HepG2 (cell line): ENCODE measurements around the gene CASP5. TPM values are rescaled to one million over a fixed set of nuclear protein-coding genes. Genes with fewer than 3 reads are reported as not detected.
A peak's percentile ranks its signal among the peaks of the same experiment; 100 is the strongest.

Experiments
- ATF6 ChIP-seq: sonication (generic); formaldehyde crosslinking; conservative IDR thresholded peaks from 2 replicates; pipeline ENCODE4 v1.4.0; 2020; ENCODE audit warnings: missing genetic modification reagents
- BCL3 ChIP-seq: sonication (generic); formaldehyde crosslinking; IDR thresholded peaks from 2 replicates; pipeline ENCODE4 v1.5.1; 2020; ENCODE audit warnings: mild to moderate bottlenecking, missing genetic modification reagents, moderate library complexity
- BORCS8-MEF2B ChIP-seq: sonication (generic); formaldehyde crosslinking; IDR thresholded peaks from 2 replicates; pipeline ENCODE4 v1.8.0; 2022; ENCODE audit warnings: mild to moderate bottlenecking, missing genetic modification reagents
- BRF2 ChIP-seq: sonication (generic); formaldehyde crosslinking; IDR thresholded peaks from 2 replicates; pipeline ENCODE4 v1.8.1; 2022; ENCODE audit warnings: mild to moderate bottlenecking, missing genetic modification reagents
- FUBP1 ChIP-seq: sonication (generic); formaldehyde crosslinking; IDR thresholded peaks from 2 replicates; pipeline ENCODE4 v1.5.1; 2020; ENCODE audit warnings: missing genetic modification reagents, mild to moderate bottlenecking, borderline replicate concordance
- GMEB1 ChIP-seq: sonication (generic); formaldehyde crosslinking; IDR thresholded peaks from 2 replicates; pipeline ENCODE4 v1.5.1; 2020; ENCODE audit warnings: missing genetic modification reagents, mild to moderate bottlenecking, borderline replicate concordance
- HMGA1 ChIP-seq: sonication (generic); formaldehyde crosslinking; conservative IDR thresholded peaks from 2 replicates; pipeline ENCODE4 v1.4.0; 2020; ENCODE audit warnings: missing genetic modification reagents
- KDM1A ChIP-seq: IDR thresholded peaks from 2 replicates; pipeline ENCODE4 v1.6.1; 2016; ENCODE audit warnings: missing compliant biosample characterization
- NFRKB ChIP-seq: fragments of 450-650 bp; IDR thresholded peaks from 2 replicates; pipeline ENCODE4 v1.6.1; 2017
- PHF8 ChIP-seq: sonication (generic); formaldehyde crosslinking; IDR thresholded peaks from 2 replicates; pipeline ENCODE4 v1.5.0; 2020; ENCODE audit warnings: missing genetic modification reagents
- RXRB ChIP-seq: IDR thresholded peaks from 2 replicates; pipeline ENCODE4 v1.6.1; 2016; ENCODE audit warnings: borderline replicate concordance, missing genetic modification reagents, missing compliant biosample characterization
- SMYD3 ChIP-seq: sonication (generic); formaldehyde crosslinking; IDR thresholded peaks from 2 replicates; pipeline ENCODE4 v1.8.1; 2023; ENCODE audit warnings: mild to moderate bottlenecking, missing genetic modification reagents
- SOX13 ChIP-seq, 3 experiments: fragments of 450-650 bp in 1 of 3; sonication (generic) in 1 of 3; formaldehyde crosslinking in 1 of 3; IDR thresholded peaks in 2 of 3; conservative IDR thresholded peaks in 1 of 3; 2 replicates each; pipeline versions ENCODE4 v1.5.0 to v1.6.1; 2016 to 2020; ENCODE audit warnings: antibody characterized with exemption in 1 of 3, mild to moderate bottlenecking in 1 of 3, missing compliant biosample characterization in 1 of 3, missing genetic modification reagents in 1 of 3, moderate library complexity in 1 of 3
- TFDP1 ChIP-seq: IDR thresholded peaks from 2 replicates; pipeline ENCODE4 v1.6.1; 2016; ENCODE audit warnings: missing compliant biosample characterization, missing genetic modification reagents, borderline replicate concordance
- ZBTB7A ChIP-seq: sonication (generic); formaldehyde crosslinking; IDR thresholded peaks from 2 replicates; pipeline ENCODE4 v1.8.0; 2022; ENCODE audit warnings: mild to moderate bottlenecking, missing genetic modification reagents
- ZNF543 ChIP-seq: sonication (generic); formaldehyde crosslinking; IDR thresholded peaks from 2 replicates; pipeline ENCODE4 v1.4.0; 2020; ENCODE audit warnings: mild to moderate bottlenecking, missing genetic modification reagents
- ZNF597 ChIP-seq: sonication (generic); formaldehyde crosslinking; IDR thresholded peaks from 2 replicates; pipeline ENCODE4 v1.5.0; 2020; ENCODE audit warnings: missing genetic modification reagents
- polyA plus RNA-seq, 8 experiments: library from polyadenylated mRNA; depleted of rRNA in 3 of 8; stranded (reverse) in 7 of 8; unstranded in 1 of 8; fragments of >200 nt; fragmentation: Illumina TruSeq in 4 of 8; extraction: Trizol in 4 of 8; gene quantifications; 2 replicates each; pipeline versions ENCODE4 v1.2.1 to v1.2.3, GENCODE V29; 2011 to 2016; ENCODE audit warnings: low read depth in 4 of 8, missing spikeins in 1 of 8, mixed read lengths in 1 of 8; ENCODE audit not compliant: insufficient read depth in 1 of 8
- total RNA-seq, 5 experiments: library from RNA; depleted of rRNA; stranded (reverse); fragments of >200 nt; fragmentation: Illumina TruSeq; extraction: Trizol; gene quantifications; 2 replicates each; pipeline ENCODE4 v1.2.3, GENCODE V29; 2016; ENCODE audit warnings: low read depth in 1 of 5

CASP5 gene
- total and polyA plus RNA-seq, 2 of the 13 experiments (the other 11 are each of a cell fraction or from before 2014, with no cell fraction given) = not detected

GRCh38 chr11:104968856-104969776 is 53.9 kb downstream of the CASP5 start (continued):
- no peak for TF ChIP-seq ATF6 (CRISPR knock-in tag)
- no peak; the same call in 1 of the 2 replicates for TF ChIP-seq PHF8 (CRISPR knock-in tag)
- no peak for TF ChIP-seq BORCS8-MEF2B (CRISPR knock-in tag)
- TF ChIP-seq RXRB (CRISPR knock-in tag) = no peak
- TF ChIP-seq TFDP1 (CRISPR knock-in tag) = no peak
- TF ChIP-seq HMGA1 (CRISPR knock-in tag) = no peak
- TF ChIP-seq KDM1A (CRISPR knock-in tag) = no peak
- no peak for TF ChIP-seq FUBP1 (CRISPR knock-in tag)
- TF ChIP-seq ZNF597 (CRISPR knock-in tag) = no peak
- 0 out of 2 replicates have a peak, but pooled peaks have one; percentile 30 for TF ChIP-seq BCL3 (CRISPR knock-in tag)
- TF ChIP-seq NFRKB = no peak
- no peak for TF ChIP-seq BRF2 (CRISPR knock-in tag)
- no peak for TF ChIP-seq SOX13 (IDR thresholded peaks at IDR 0.05)
- no peak for TF ChIP-seq SOX13 (CRISPR knock-in tag; conservative IDR thresholded peaks at IDR 0.05 in 1 of 2, IDR thresholded peaks at IDR 0.05 in 1 of 2)
- no peak for TF ChIP-seq SMYD3
- 0 out of 2 replicates have a peak, but pooled peaks have one; percentile 27 for TF ChIP-seq ZBTB7A
- no peak for TF ChIP-seq GMEB1
- TF ChIP-seq ZNF543 (CRISPR knock-in tag) = no peak
